ENCODE results near the gene NPL.

DNA sequence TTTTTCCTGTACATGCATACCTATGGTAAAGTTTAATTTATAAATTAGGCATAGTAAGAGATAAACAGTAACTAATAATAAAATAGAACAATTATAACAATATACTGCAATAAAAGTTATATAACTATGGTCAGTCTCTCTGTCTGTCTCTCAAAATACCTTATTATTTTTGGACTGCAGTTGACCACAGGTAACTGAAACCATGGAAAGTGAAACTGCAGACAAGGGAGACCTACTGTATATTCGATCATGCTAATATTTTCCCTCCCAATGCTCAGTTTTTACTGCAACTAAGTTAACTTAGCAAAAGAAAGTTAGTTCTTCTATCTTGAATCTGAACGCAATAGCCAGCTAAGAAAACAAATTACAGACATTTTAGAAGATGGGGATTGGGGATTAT is 37.3 kb downstream of the NPL start:
- TF ChIP-seq, protein P1, sequence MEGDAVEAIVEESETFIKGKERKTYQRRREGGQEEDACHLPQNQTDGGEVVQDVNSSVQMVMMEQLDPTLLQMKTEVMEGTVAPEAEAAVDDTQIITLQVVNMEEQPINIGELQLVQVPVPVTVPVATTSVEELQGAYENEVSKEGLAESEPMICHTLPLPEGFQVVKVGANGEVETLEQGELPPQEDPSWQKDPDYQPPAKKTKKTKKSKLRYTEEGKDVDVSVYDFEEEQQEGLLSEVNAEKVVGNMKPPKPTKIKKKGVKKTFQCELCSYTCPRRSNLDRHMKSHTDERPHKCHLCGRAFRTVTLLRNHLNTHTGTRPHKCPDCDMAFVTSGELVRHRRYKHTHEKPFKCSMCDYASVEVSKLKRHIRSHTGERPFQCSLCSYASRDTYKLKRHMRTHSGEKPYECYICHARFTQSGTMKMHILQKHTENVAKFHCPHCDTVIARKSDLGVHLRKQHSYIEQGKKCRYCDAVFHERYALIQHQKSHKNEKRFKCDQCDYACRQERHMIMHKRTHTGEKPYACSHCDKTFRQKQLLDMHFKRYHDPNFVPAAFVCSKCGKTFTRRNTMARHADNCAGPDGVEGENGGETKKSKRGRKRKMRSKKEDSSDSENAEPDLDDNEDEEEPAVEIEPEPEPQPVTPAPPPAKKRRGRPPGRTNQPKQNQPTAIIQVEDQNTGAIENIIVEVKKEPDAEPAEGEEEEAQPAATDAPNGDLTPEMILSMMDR (IDR thresholded peaks at IDR 0.05; ENCODE audit: low read depth, low read length), result no peak
- TF ChIP-seq EZH2phosphoT487 (IDR thresholded peaks at IDR 0.05; ENCODE audit: low read depth), result no peak

Data from OCI-LY3 (cell line).